DOHH2 (cell line): ENCODE measurements around the gene HK2.

Experiments used
- H3F3A ChIP-seq: fragments of 200-600 bp; sonication (generic), shearing (Covaris generic); 2 replicates; pipeline ENCODE4 v1.6.0; 2016; ENCODE audit warnings: antibody characterized with exemption, mild to moderate bottlenecking; ENCODE audit not compliant: control insufficient read depth, insufficient read depth
- H3K27ac ChIP-seq: fragments of 200-600 bp; sonication (generic); 2 replicates; pipeline ENCODE4 v1.5.1; 2014; ENCODE audit warnings: low read depth, mild to moderate bottlenecking, low read length, moderate library complexity
- H3K27me3 ChIP-seq: fragments of 200-600 bp; sonication (generic); 2 replicates; pipeline ENCODE4 v1.6.1; 2014; ENCODE audit warnings: mild to moderate bottlenecking, low read length, mixed read lengths; ENCODE audit not compliant: control insufficient read depth
- H3K36me3 ChIP-seq: fragments of 200-600 bp; sonication (generic); 2 replicates; pipeline ENCODE4 v1.6.1; 2014; ENCODE audit warnings: mild to moderate bottlenecking, low read length, moderate library complexity, mixed read lengths; ENCODE audit not compliant: control insufficient read depth
- H3K4me1 ChIP-seq: fragments of 200-600 bp; sonication (generic); 2 replicates; pipeline ENCODE4 v1.6.1; 2014; ENCODE audit warnings: mild to moderate bottlenecking, low read length, mixed read lengths; ENCODE audit not compliant: control insufficient read depth
- H3K4me2 ChIP-seq: fragments of 200-600 bp; sonication (generic); 2 replicates; pipeline ENCODE4 v1.6.0; 2014; ENCODE audit warnings: mild to moderate bottlenecking, low read length, moderate library complexity
- H3K4me3 ChIP-seq: fragments of 200-600 bp; sonication (generic); 2 replicates; pipeline ENCODE4 v1.5.1; 2014; ENCODE audit warnings: mild to moderate bottlenecking, low read length, mixed read lengths
- H3K79me2 ChIP-seq: fragments of 200-600 bp; sonication (generic); 2 replicates; pipeline ENCODE4 v1.6.1; 2014; ENCODE audit warnings: mild to moderate bottlenecking, low read length, mixed read lengths; ENCODE audit not compliant: control insufficient read depth
- H3K9me2 ChIP-seq: fragments of 200-600 bp; sonication (generic); replicated peaks from 2 replicates; pipeline ENCODE4 v1.6.1; 2014; ENCODE audit warnings: mild to moderate bottlenecking, low read length, mixed read lengths; ENCODE audit not compliant: control insufficient read depth
- H3K9me3 ChIP-seq: fragments of 200-600 bp; sonication (generic); 2 replicates; pipeline ENCODE4 v1.6.1; 2014; ENCODE audit warnings: antibody characterized with exemption, low read length, mixed read lengths; ENCODE audit not compliant: control insufficient read depth, insufficient read depth
- H4K20me1 ChIP-seq: fragments of 200-600 bp; sonication (generic); 2 replicates; pipeline ENCODE4 v1.6.0; 2014; ENCODE audit warnings: low read depth, mild to moderate bottlenecking, antibody characterized with exemption, low read length, moderate library complexity; ENCODE audit not compliant: control insufficient read depth, insufficient read depth
- EZH2phosphoT487 ChIP-seq: fragments of 200-600 bp; sonication (generic); IDR thresholded peaks from 2 replicates; pipeline ENCODE4 v1.6.1; 2017; ENCODE audit warnings: borderline replicate concordance, mild to moderate bottlenecking, antibody characterized with exemption, low read length, moderate library complexity, mixed read lengths
- TF ChIP-seq, protein P1 (sequence below): fragments of 200-600 bp; sonication (generic); IDR thresholded peaks from one replicate; pipeline ENCODE4 v1.5.1; 2014; ENCODE audit warnings: antibody characterized with exemption, mild to moderate bottlenecking, low read depth, low read length; ENCODE audit not compliant: poor library complexity, severe bottlenecking

Gene HK2

DNA sequence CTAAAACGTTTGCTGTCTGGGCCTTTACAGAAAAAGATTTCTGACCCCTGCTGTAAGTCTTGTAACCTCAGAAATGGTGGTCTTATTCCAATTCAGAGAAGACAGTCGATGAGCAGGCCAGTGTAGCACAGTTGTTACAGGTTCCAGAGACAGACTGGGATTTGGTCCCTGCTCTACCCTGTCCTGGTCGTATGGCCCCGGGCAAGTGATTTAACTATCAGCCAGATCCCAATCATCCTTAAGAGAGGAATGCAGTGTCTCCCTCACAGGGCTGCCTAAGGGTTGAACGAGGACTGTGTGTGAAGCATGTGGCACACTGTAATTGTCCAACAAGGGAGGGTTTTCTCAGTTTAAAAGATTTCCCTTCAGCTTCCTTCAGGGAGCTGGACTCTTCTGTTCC, 47.2 kb downstream of the HK2 start:
- H4K20me1 ChIP-seq, result no peaks in the 10 kb centered on the region

DNA sequence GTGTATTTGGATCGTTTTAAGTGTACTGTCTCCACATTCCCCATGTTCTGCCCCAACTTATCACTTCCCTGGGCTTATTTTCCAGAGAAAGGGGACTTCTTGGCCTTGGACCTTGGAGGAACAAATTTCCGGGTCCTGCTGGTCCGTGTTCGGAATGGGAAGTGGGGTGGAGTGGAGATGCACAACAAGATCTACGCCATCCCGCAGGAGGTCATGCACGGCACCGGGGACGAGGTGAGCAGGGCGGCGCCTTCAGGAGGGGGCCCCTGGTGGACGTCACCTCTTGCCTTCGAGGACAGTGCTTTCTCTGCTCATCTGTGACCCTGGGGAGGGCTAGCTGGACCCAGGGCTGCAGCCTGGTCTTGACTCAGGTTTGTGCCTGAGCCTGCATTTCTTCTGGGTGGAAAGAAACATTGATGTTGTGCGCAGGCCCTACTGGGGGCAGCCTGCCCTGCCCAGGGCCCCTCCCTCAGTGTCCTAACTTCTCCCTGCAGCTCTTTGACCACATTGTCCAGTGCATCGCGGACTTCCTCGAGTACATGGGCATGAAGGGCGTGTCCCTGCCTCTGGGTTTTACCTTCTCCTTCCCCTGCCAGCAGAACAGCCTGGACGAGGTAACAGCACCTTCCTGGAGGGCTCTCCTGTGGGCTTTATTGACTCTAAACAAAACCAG, 47.8 kb downstream of the HK2 start:
- Histone ChIP-seq H3K9me3 (no peaks in the 10 kb centered on the region), H3F3A (no peaks in the 10 kb centered on the region), H3K4me1 (no peaks in the 10 kb centered on the region), H4K20me1 (no peaks in the 10 kb centered on the region), H3K27me3 (no peaks in the 10 kb centered on the region), H3K27ac (no peak overlapping the region), H3K9me2 (no peaks in the 10 kb centered on the region), H3K79me2 (no peaks in the 10 kb centered on the region), H3K4me3 (no peak overlapping the region), H3K36me3 (peaks cover 98% of the 10 kb centered on the region), H3K4me2 (no peak overlapping the region)
- TF ChIP-seq, protein P1, sequence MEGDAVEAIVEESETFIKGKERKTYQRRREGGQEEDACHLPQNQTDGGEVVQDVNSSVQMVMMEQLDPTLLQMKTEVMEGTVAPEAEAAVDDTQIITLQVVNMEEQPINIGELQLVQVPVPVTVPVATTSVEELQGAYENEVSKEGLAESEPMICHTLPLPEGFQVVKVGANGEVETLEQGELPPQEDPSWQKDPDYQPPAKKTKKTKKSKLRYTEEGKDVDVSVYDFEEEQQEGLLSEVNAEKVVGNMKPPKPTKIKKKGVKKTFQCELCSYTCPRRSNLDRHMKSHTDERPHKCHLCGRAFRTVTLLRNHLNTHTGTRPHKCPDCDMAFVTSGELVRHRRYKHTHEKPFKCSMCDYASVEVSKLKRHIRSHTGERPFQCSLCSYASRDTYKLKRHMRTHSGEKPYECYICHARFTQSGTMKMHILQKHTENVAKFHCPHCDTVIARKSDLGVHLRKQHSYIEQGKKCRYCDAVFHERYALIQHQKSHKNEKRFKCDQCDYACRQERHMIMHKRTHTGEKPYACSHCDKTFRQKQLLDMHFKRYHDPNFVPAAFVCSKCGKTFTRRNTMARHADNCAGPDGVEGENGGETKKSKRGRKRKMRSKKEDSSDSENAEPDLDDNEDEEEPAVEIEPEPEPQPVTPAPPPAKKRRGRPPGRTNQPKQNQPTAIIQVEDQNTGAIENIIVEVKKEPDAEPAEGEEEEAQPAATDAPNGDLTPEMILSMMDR, result no peak
- TF ChIP-seq EZH2phosphoT487, result no peak

More for the DNA sequence above, 47.2 kb downstream of the HK2 start:
- no peaks in the 10 kb centered on the region for H3F3A ChIP-seq
- no peaks in the 10 kb centered on the region for H3K9me3 ChIP-seq
- peaks cover 98% of the 10 kb centered on the region for H3K36me3 ChIP-seq
- no peaks in the 10 kb centered on the region for H3K27me3 ChIP-seq
- no peak overlapping the region for H3K4me2 ChIP-seq
- H3K4me3 ChIP-seq, result no peak overlapping the region
- H3K27ac ChIP-seq, result no peak overlapping the region
- H3K79me2 ChIP-seq, result no peaks in the 10 kb centered on the region
- H3K9me2 ChIP-seq, result no peaks in the 10 kb centered on the region
- no peaks in the 10 kb centered on the region for H3K4me1 ChIP-seq
- no peak for TF ChIP-seq EZH2phosphoT487
- TF ChIP-seq, protein P1, result no peak

DNA sequence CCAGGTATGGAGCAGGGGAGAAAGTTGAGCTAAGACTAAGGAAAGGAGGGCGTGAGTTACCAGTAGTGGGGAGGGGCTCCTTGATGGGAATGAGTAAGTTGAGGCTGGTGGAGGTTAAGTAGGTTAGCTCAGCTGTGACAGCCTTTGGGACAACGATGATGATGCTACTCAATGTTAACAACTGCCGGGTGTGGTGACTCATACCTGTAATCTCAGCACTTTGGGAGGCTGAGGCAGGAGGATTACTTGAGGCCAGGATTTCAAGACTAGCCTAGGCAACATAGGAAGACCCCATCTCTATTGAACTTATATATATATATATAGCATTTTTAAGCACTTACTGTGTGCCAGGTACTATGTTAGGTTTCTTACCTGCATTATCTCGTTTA, 48.4 kb downstream of the HK2 start:
- H3K9me2 ChIP-seq, result no peaks in the 10 kb centered on the region
- no peaks in the 10 kb centered on the region for H3F3A ChIP-seq
- peaks cover 98% of the 10 kb centered on the region for H3K36me3 ChIP-seq
- H3K9me3 ChIP-seq, result no peaks in the 10 kb centered on the region
- H3K4me1 ChIP-seq, result no peaks in the 10 kb centered on the region
- H3K27me3 ChIP-seq, result no peaks in the 10 kb centered on the region
- no peak overlapping the region for H3K27ac ChIP-seq
- no peak overlapping the region for H3K4me2 ChIP-seq
- H3K79me2 ChIP-seq, result no peaks in the 10 kb centered on the region
- no peak overlapping the region for H3K4me3 ChIP-seq
- no peaks in the 10 kb centered on the region for H4K20me1 ChIP-seq
- TF ChIP-seq EZH2phosphoT487, result no peak
- TF ChIP-seq, protein P1, result no peak
